ENCODE results near the gene FMNL2.

Gene FMNL2

DNA sequence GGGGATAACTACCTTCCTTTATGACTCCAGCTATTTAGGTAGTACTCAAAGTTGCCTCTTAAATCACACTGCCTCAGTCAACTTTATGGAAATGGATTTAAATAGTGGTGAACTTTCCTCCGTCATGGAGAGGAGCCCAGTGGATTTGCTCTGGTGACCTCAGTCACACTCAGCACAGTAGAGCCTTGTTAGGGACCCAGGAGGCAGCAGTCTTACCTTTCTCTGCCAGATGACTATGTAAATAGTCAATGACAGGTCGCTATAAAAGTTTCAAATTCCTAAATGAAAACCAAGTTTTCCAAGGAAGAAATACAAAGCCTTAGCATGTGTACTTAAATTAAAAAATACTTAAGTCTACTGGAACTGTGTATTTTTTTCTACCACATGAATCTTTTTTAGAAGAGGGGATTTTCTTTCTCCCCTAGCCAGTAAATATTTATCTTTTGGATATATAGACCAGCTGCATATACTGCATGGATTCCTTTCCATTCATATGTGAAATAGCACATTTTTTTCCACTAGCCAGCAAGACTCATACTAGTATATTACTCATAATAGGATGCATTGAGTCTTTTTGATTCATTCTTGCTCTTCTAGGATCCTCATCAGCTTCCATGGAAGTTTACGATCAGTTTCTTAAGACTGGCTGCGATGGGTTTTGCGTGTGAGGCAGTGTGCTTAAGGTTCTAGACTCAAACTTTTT is 147.1 kb downstream of the FMNL2 start:
- POLR2A ChIA-PET (ENCODE audit: low non-redundant PET): no interaction called here
- TF ChIP-seq, protein P1, sequence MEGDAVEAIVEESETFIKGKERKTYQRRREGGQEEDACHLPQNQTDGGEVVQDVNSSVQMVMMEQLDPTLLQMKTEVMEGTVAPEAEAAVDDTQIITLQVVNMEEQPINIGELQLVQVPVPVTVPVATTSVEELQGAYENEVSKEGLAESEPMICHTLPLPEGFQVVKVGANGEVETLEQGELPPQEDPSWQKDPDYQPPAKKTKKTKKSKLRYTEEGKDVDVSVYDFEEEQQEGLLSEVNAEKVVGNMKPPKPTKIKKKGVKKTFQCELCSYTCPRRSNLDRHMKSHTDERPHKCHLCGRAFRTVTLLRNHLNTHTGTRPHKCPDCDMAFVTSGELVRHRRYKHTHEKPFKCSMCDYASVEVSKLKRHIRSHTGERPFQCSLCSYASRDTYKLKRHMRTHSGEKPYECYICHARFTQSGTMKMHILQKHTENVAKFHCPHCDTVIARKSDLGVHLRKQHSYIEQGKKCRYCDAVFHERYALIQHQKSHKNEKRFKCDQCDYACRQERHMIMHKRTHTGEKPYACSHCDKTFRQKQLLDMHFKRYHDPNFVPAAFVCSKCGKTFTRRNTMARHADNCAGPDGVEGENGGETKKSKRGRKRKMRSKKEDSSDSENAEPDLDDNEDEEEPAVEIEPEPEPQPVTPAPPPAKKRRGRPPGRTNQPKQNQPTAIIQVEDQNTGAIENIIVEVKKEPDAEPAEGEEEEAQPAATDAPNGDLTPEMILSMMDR (conservative IDR thresholded peaks at IDR 0.05; ENCODE audit: low read depth): no peak
- H3K27ac ChIP-seq: no peak overlapping the region
- DNase-seq (ENCODE audit: low spot score): no peak
- CTCF ChIA-PET: interaction anchor here (0.6 kb wide), 1 partner anchor 644 kb away, joined by 3 read pairs; no protein-coding TSS in a partner anchor

DNA sequence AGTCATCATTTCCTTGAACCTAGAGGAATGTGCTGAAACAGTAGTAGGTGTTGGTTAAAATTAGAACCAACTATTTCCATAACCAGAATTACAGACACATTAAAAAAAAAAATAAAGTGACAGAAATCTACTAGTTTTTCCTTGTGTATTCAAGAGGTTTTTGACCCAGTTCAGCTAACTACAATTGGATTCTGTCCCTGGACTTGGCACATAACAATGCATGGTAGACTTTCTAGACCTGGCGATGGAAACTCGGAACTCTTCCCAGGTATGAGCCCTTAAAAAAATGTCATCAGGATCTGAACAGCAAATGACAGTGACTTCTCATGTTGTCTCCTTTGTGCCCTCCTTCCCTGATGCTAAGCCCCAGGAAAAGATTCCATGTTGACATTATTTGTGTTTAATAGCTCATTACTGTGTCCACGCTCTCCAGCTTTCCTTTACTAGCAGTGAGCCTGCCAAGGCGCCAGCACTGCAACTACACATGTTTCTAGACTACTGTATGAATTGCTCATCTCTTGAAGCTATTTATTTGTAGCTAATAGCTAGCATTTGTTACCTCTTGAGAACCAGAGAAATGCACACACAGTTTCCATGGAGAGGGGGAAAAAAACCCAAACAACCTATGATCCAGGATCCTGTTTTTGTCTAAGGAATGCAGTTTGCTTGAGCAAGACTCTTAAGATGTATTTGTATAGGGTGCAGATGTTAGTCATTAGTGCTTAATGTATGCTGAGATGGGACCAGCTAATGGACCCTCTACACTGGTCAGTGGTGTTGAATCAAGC is 148.5 kb downstream of the FMNL2 start:
- H3K27ac ChIP-seq: no peak overlapping the region
- TF ChIP-seq, protein P1 (conservative IDR thresholded peaks at IDR 0.05; ENCODE audit: low read depth): no peak
- POLR2A ChIA-PET (ENCODE audit: low non-redundant PET): no interaction called here
- no peak for DNase-seq (ENCODE audit: low spot score)
- CTCF ChIA-PET: interaction anchor here (0.7 kb wide), 1 partner anchor 1576 kb away, joined by 3 read pairs; no protein-coding TSS in a partner anchor

DNA sequence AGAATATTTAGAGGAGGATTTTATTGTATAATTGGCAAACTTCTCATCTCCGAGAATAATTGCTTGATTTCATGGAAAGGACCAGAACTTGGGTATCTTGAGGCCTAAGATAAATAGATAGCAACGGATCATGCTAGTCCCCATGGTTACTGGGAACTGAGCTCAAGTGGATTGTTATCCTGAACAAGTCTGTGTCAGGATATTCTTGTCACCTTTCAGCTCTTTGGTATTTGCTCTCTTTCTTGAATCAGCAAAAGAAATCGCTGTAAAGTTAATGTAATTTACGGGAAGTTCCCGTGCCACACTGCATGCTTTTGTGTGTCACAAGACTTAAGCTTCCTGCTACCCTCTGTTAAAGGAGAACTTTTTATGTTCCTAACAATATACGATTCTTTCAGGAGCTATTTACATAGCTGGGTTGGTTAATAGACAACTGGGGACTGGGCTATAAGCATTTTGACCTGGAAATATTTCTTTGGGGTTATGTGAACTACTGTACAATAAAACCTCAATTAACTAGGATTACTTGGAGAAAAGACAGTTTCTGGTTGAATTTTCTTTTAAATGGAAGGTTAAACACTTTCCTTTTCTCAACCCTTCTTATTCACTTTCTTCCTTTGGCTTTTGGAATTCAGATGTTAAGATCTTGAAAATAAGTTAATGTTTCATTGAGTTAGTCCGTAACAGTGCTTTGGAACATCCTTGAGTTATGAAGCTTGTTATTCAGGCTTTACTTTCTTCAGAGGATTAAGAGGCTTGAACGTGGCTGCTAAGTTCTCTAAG is 151.2 kb downstream of the FMNL2 start:
- DNase-seq (ENCODE audit: low spot score): no peak
- no peak overlapping the region for H3K27ac ChIP-seq
- POLR2A ChIA-PET (ENCODE audit: low non-redundant PET): no interaction called here
- TF ChIP-seq, protein P1 (conservative IDR thresholded peaks at IDR 0.05; ENCODE audit: low read depth): no peak
- CTCF ChIA-PET: no interaction called here

DNA sequence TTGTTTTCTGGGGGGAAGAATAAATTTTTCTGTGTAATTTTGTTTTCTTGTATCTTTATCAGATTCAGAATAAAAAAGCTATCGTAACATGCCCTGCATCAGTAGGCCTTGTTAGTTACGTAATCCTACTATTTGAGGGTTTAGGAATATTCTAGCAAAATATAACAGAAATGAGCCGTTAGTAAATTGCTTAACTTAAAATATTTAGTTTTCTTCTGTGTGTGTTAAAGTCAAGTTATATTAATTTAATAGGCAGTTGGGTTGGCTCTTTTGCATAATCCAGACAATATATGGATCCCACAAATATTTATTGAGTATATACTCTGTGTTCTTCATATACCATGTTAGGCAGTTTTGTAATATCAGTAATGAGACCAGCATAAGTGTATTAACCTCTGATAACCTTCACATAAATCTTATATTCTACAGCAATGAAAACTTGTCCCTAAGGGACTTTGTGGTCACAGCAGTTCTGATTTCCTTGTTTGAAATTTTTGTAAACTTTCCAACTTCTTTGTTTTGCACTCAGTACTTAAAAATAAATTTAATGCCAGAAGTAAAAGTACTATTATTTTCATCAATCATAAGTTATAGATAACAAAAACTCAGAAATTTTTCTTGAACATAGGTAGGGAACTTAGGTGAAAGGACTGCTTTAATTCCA is 151.9 kb downstream of the FMNL2 start:
- ChIA-PET CTCF (no interaction called here), POLR2A (ENCODE audit: low non-redundant PET) (no interaction called here)
- TF ChIP-seq, protein P1 (conservative IDR thresholded peaks at IDR 0.05; ENCODE audit: low read depth): no peak
- no peak for DNase-seq (ENCODE audit: low spot score)
- H3K27ac ChIP-seq: no peak overlapping the region

DNA sequence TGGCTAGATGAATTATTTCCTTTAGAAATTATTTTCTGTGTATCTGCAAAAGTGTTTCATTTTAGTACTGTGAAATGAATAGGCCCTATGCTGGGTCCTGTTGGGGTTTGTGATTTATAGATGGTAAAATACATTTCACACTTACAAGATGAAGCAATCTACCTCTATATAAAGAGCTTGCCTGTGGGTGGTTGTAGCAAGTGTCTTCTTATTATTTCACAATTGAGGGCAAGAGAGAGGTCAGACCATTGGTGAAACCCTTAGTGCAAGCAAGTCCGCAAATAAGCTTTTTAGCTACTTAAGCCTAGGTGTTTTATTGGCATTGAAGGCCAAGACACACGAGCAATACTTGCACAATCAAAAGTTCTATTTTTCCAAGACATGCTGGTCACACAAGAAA is 153.1 kb downstream of the FMNL2 start:
- ChIA-PET CTCF (no interaction called here), POLR2A (ENCODE audit: low non-redundant PET) (no interaction called here)
- H3K27ac ChIP-seq: no peak overlapping the region
- DNase-seq (ENCODE audit: low spot score): no peak
- TF ChIP-seq, protein P1 (conservative IDR thresholded peaks at IDR 0.05; ENCODE audit: low read depth): no peak

DNA sequence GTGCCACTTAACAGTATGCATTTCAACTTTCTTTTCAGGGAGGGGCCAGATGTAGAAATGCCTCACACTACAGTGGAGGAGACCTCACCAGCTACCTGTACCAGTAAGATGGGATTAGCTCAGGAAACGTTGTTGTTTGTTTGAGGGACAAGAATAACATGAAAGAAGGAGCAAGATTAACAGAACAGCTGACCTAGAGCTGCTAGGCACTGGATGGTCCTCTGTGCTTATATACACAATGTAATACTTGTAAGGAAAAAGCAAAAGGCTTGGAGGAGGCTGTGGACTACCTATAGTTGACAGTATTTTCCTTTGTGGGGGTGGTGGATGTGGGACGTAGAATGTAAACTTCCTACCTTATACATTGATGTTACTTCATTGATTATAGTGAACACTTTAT is 154.4 kb downstream of the FMNL2 start:
- ChIA-PET POLR2A (ENCODE audit: low non-redundant PET) (no interaction called here), CTCF (interaction anchor here (0.6 kb wide), 1 partner anchor 20 kb away, joined by 3 read pairs; no protein-coding TSS in a partner anchor)

More for the DNA sequence above, 154.4 kb downstream of the FMNL2 start:
- no peak overlapping the region for H3K27ac ChIP-seq
- TF ChIP-seq, protein P1 (conservative IDR thresholded peaks at IDR 0.05; ENCODE audit: low read depth): no peak
- DNase-seq (ENCODE audit: low spot score): no peak
